ENCODE results near the gene ZNF835.

DNA sequence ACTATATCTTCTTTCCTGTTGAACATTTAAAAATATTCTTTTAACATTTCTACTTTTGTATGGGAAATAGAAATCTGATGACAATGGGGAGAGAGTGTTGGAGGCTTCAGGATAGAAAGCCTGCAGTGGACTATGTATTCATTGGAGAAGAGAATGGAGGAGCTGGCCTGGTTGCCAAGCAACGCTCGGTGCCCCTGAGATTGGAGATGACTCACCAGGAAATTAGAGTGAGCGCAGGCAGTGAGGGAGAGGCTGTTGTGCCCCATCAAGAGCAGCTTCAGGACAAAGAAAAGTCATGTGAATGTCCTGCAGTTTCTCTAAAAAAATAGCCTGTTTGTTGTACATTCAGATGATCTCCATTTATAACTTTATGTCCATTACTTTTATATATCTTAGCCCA is 48.7 kb upstream of the ZNF835 start:
- TF ChIP-seq EZH2phosphoT487 (IDR thresholded peaks at IDR 0.05; ENCODE audit: borderline replicate concordance, low read length): no peak
- TF ChIP-seq CTCF (IDR thresholded peaks at IDR 0.05; ENCODE audit: low read depth, low read length, poor library complexity, severe bottlenecking): no peak
